Duodenal mucosa (tissue), 2 donors: ENCODE results near the gene BTNL2.

Experiments
- H3K27ac ChIP-seq: one replicate; pipeline ENCODE4 v1.7.0; 2013; ENCODE audit warnings: low read depth, low read length
- H3K27me3 ChIP-seq, 2 donors: one replicate each; pipeline ENCODE4 v1.7.0; 2013; ENCODE audit warnings: low read length in 2 of 2, control low read depth in 1 of 2; ENCODE audit not compliant: insufficient read depth in 2 of 2, control insufficient read depth in 1 of 2
- H3K36me3 ChIP-seq, 2 donors: one replicate each; pipeline ENCODE4 v1.7.0; 2013; ENCODE audit warnings: low read length in 2 of 2, control low read depth in 1 of 2; ENCODE audit not compliant: insufficient read depth in 2 of 2, control insufficient read depth in 1 of 2
- H3K4me1 ChIP-seq, 2 donors: one replicate each; pipeline ENCODE4 v1.7.0; 2013; ENCODE audit warnings: low read length in 2 of 2, control low read depth in 1 of 2; ENCODE audit not compliant: insufficient read depth in 2 of 2, control insufficient read depth in 1 of 2
- H3K4me3 ChIP-seq, 2 donors: one replicate each; pipeline ENCODE4 v1.7.0; 2013; ENCODE audit warnings: low read length in 2 of 2, low read depth in 1 of 2
- H3K9ac ChIP-seq, 2 donors: one replicate each; pipeline ENCODE4 v1.7.0; 2013; ENCODE audit warnings: low read length in 2 of 2, low read depth in 1 of 2
- H3K9me3 ChIP-seq, 2 donors: one replicate each; pipeline ENCODE4 v1.7.0; 2013; ENCODE audit warnings: low read length in 2 of 2, control low read depth in 1 of 2; ENCODE audit not compliant: control insufficient read depth in 1 of 2

The BTNL2 gene

GRCh38 chr6:32397252-32397920 lies 9.6 kb downstream of the BTNL2 start:
- Histone ChIP-seq H3K9ac (no peak overlapping the region), H3K27me3 (no peaks in the 10 kb centered on the region), H3K36me3 (no peaks in the 10 kb centered on the region), H3K27ac (no peak overlapping the region), H3K4me3 (no peak overlapping the region), H3K4me1 (no peaks in the 10 kb centered on the region), H3K9me3 (no peaks in the 10 kb centered on the region)

- Histone ChIP-seq H3K9ac (no peak overlapping the region), H3K4me3 (no peak overlapping the region), H3K36me3 (no peaks in the 10 kb centered on the region), H3K9me3 (no peaks in the 10 kb centered on the region), H3K27me3 (no peaks in the 10 kb centered on the region), H3K27ac (no peak overlapping the region), H3K4me1 (no peaks in the 10 kb centered on the region)
Observed at GRCh38 chr6:32396028-32396427, 11.0 kb downstream of the BTNL2 start.

- Histone ChIP-seq H3K9me3 (no peaks in the 10 kb centered on the region), H3K4me1 (no peaks in the 10 kb centered on the region), H3K27ac (no peak overlapping the region), H3K36me3 (no peaks in the 10 kb centered on the region), H3K4me3 (no peak overlapping the region), H3K27me3 (no peaks in the 10 kb centered on the region), H3K9ac (no peak overlapping the region)
Observed at GRCh38 chr6:32393665-32394420, 13.1 kb downstream of the BTNL2 start.

GRCh38 chr6:32391505-32391904 lies 15.5 kb downstream of the BTNL2 start:
- Histone ChIP-seq H3K9ac (no peak overlapping the region), H3K36me3 (no peaks in the 10 kb centered on the region), H3K4me1 (peaks cover 12 to 18% of the 10 kb centered on the region in 2 donors), H3K27me3 (no peaks in the 10 kb centered on the region), H3K9me3 (no peaks in the 10 kb centered on the region), H3K27ac (no peak overlapping the region), H3K4me3 (no peak overlapping the region)

GRCh38 chr6:32387589-32388340 lies 19.2 kb downstream of the BTNL2 start:
- H3K27me3 ChIP-seq = no peaks in the 10 kb centered on the region
- no peaks in the 10 kb centered on the region for H3K36me3 ChIP-seq
- no peak overlapping the region for H3K9ac ChIP-seq
- peaks cover 12 to 19% of the 10 kb centered on the region in 2 donors for H3K4me1 ChIP-seq
- H3K27ac ChIP-seq = no peak overlapping the region
- H3K9me3 ChIP-seq = no peaks in the 10 kb centered on the region
- H3K4me3 ChIP-seq = no peak overlapping the region

- H3K27ac ChIP-seq = no peak overlapping the region
- no peaks in the 10 kb centered on the region for H3K36me3 ChIP-seq
- no peaks in the 10 kb centered on the region for H3K9me3 ChIP-seq
- H3K4me3 ChIP-seq = no peak overlapping the region
- no peak overlapping the region for H3K9ac ChIP-seq
- H3K27me3 ChIP-seq = no peaks in the 10 kb centered on the region
- peaks cover 12 to 19% of the 10 kb centered on the region in 2 donors for H3K4me1 ChIP-seq
Observed at GRCh38 chr6:32386040-32386439, 20.9 kb downstream of the BTNL2 start.

GRCh38 chr6:32382757-32383420 lies 24.1 kb downstream of the BTNL2 start:
- Histone ChIP-seq H3K9ac (no peak overlapping the region), H3K36me3 (no peaks in the 10 kb centered on the region), H3K4me3 (no peak overlapping the region), H3K27ac (no peak overlapping the region), H3K9me3 (no peaks in the 10 kb centered on the region), H3K27me3 (no peaks in the 10 kb centered on the region), H3K4me1 (peaks cover 9 to 14% of the 10 kb centered on the region in 2 donors)

- Histone ChIP-seq H3K4me3 (no peak overlapping the region), H3K36me3 (no peaks in the 10 kb centered on the region), H3K9me3 (no peaks in the 10 kb centered on the region), H3K4me1 (peaks cover 10 to 24% of the 10 kb centered on the region in 2 donors), H3K9ac (no peak overlapping the region), H3K27ac (no peak overlapping the region), H3K27me3 (no peaks in the 10 kb centered on the region)
Observed at GRCh38 chr6:32379545-32379944, 27.4 kb downstream of the BTNL2 start.

- Histone ChIP-seq H3K9me3 (no peaks in the 10 kb centered on the region), H3K27me3 (no peaks in the 10 kb centered on the region)
Observed at GRCh38 chr6:32375739-32376529, 31.0 kb downstream of the BTNL2 start.

More at GRCh38 chr6:32375739-32376529, 31.0 kb downstream of the BTNL2 start:
- Histone ChIP-seq H3K36me3 (no peaks in the 10 kb centered on the region), H3K4me3 (no peak overlapping the region), H3K4me1 (peaks cover 14 to 29% of the 10 kb centered on the region in 2 donors), H3K27ac (no peak overlapping the region), H3K9ac (no peak overlapping the region)
